Smooth muscle cell (in vitro differentiated cells): ENCODE results near the gene MICALL1. TPM values are rescaled to one million over a fixed set of nuclear protein-coding genes. Genes with fewer than 3 reads are reported as not detected.
"Not testable (repeated sequence)": the region's sequence is repeated elsewhere in the genome, so short reads cannot be mapped to it uniquely, and the experiment has no call there.

Experiments
- DNase-seq: peaks from one replicate; lab custom pipeline; 2025; ENCODE audit not compliant: unreplicated experiment; lab: John Stamatoyannopoulos, UW
- H2AFZ ChIP-seq: fragments of 200-600 bp; sonication (generic); 2 replicates; pipeline ENCODE4 v1.6.0; 2016; ENCODE audit warnings: antibody characterized with exemption, low read depth, mild to moderate bottlenecking
- H3F3A ChIP-seq: fragments of 200-600 bp; sonication (generic); 2 replicates; pipeline ENCODE4 v1.6.0; 2017; ENCODE audit warnings: antibody characterized with exemption, low read depth
- H3K27ac ChIP-seq: fragments of 200-600 bp; sonication (generic); 2 replicates; pipeline ENCODE4 v1.5.1; 2016; ENCODE audit warnings: low read depth, mild to moderate bottlenecking
- H3K27me3 ChIP-seq: fragments of 200-600 bp; sonication (generic); 2 replicates; pipeline ENCODE4 v1.6.1; 2016; ENCODE audit warnings: low read depth, mild to moderate bottlenecking
- H3K36me3 ChIP-seq: fragments of 200-600 bp; sonication (generic); 2 replicates; pipeline ENCODE4 v1.5.1; 2016; ENCODE audit warnings: low read depth
- H3K4me1 ChIP-seq: fragments of 200-600 bp; sonication (generic); 2 replicates; pipeline ENCODE4 v1.5.1; 2016; ENCODE audit warnings: low read depth
- H3K4me2 ChIP-seq: fragments of 200-600 bp; sonication (generic); 2 replicates; pipeline ENCODE4 v1.6.0; 2016; ENCODE audit warnings: mild to moderate bottlenecking
- H3K4me3 ChIP-seq: fragments of 200-600 bp; sonication (generic); 2 replicates; pipeline ENCODE4 v1.5.1; 2016; ENCODE audit warnings: mild to moderate bottlenecking
- H3K79me2 ChIP-seq: fragments of 200-600 bp; sonication (generic); 2 replicates; pipeline ENCODE4 v1.6.0; 2016; ENCODE audit warnings: low read depth, mild to moderate bottlenecking
- H3K9ac ChIP-seq: fragments of 200-600 bp; sonication (generic); 2 replicates; pipeline ENCODE4 v1.6.0; 2016; ENCODE audit warnings: low read depth
- H3K9me3 ChIP-seq: fragments of 200-600 bp; sonication (generic); replicated peaks from 2 replicates; pipeline ENCODE4 v1.5.1; 2016; ENCODE audit warnings: low read depth
- H4K20me1 ChIP-seq: fragments of 200-600 bp; sonication (generic); 2 replicates; pipeline ENCODE4 v1.6.0; 2016; ENCODE audit warnings: low read depth
- CTCF ChIP-seq: fragments of 200-600 bp; sonication (generic); IDR thresholded peaks from 2 replicates; pipeline ENCODE4 v1.5.1; 2017; ENCODE audit warnings: borderline replicate concordance, mild to moderate bottlenecking, antibody characterized with exemption; ENCODE audit not compliant: insufficient read depth, poor library complexity, severe bottlenecking
- WGBS: methylation state at CpG from one replicate; pipeline ENCODE4 v1.1.7; 2016; ENCODE audit warnings: low lambda C conversion rate; 5-methylcytosine and 5-hydroxymethylcytosine counted together
- polyA plus RNA-seq: library from polyadenylated mRNA; unstranded; fragments of >200 nt; fragmentation: Nextera tagmentation; extraction: Ambion mirVana; gene quantifications from 2 replicates; pipeline ENCODE4 v1.2.1, GENCODE V29; 2016
- total RNA-seq: library from RNA; depleted of rRNA; stranded (reverse); fragments of >200 nt; gene quantifications from 2 replicates; pipeline ENCODE4 v1.2.3, GENCODE V29; 2014

Gene MICALL1
- total and polyA plus RNA-seq, 2 experiments from 2014 or later, result 8.7 to 24.9 TPM

DNA sequence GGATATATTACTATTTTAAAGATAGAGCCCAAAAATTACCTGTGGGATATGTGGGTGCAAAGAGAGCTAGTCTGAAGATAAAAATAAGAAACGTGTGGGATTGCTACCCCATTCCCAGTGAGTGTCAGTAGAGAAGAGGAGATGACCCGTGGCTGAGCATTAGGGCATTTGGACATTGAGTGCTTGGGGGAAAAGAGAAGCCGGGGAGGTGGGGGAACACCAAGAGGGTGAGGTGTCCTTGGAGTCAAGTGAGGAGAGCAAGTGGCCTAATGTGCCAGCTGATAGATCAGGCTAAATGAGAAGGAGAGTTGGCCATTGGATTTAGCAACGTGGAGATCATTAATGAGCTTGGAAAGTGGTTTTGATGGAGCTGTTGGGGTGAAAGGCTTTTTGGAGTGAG is 48.6 kb downstream of the MICALL1 start:
- DNase-seq, result no peak
- Histone ChIP-seq H3K9me3 (no peaks in the 10 kb centered on the region), H3K27ac (no peak overlapping the region), H3K9ac (peak overlapping the region; percentile 92), H3K36me3 (no peaks in the 10 kb centered on the region), H3K79me2 (peaks cover 24% of the 10 kb centered on the region), H3K27me3 (no peaks in the 10 kb centered on the region), H2AFZ (no peak overlapping the region), H4K20me1 (no peaks in the 10 kb centered on the region), H3K4me2 (peak overlapping the region; percentile 98), H3K4me1 (peaks cover 9% of the 10 kb centered on the region), H3K4me3 (peak overlapping the region; percentile 89), H3F3A (no peaks in the 10 kb centered on the region)
- TF ChIP-seq CTCF, result no peak
- WGBS, result 84% methylated on average over 4 of the region's 4 CpGs

DNA sequence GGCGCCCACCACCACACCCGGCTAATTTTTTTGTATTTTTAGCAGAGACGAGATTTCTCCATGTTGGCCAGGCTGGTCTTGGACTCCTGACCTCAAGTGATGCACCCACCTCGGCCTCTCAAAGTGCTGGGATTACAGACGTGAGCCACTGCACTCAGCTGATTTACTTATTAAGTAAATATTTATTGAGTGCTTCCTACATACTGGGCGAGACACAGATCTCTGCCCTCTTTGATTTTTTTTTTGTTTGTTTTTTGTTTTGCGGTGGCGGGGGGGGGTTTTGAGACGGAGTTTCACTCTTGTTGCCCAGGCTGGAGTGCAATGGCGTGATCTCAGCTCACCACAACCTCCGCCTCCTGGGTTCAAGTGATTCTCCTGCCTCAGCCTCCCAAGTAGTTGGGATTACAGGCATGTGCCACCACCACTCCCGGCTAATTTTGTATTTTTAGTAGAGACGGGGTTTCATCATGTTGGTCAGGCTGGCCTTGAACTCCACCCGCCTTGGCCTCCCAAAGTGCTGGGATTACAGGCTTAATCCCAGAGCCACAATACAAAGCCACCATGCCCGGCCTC is 49.8 kb downstream of the MICALL1 start:
- not testable (repeated sequence) for H3K4me2 ChIP-seq, H3K36me3 ChIP-seq, H3K9me3 ChIP-seq, H3F3A ChIP-seq, H3K9ac ChIP-seq, DNase-seq, H4K20me1 ChIP-seq, H3K4me1 ChIP-seq, H3K27me3 ChIP-seq, H3K27ac ChIP-seq, H3K4me3 ChIP-seq, H2AFZ ChIP-seq
- H3K79me2 ChIP-seq, result peaks cover 24% of the 10 kb centered on the region
- WGBS, result 91% methylated on average over 15 of the region's 15 CpGs

- peaks cover 9% of the 10 kb centered on the region for H3K4me1 ChIP-seq
- no peak overlapping the region for H2AFZ ChIP-seq
- no peak for TF ChIP-seq CTCF
- H3K9me3 ChIP-seq, result no peaks in the 10 kb centered on the region
- 83% methylated on average over 4 of the region's 4 CpGs for WGBS
- H3K36me3 ChIP-seq, result no peaks in the 10 kb centered on the region
- DNase-seq, result no peak
- no peaks in the 10 kb centered on the region for H4K20me1 ChIP-seq
- H3K9ac ChIP-seq, result no peak overlapping the region
- no peak overlapping the region for H3K27ac ChIP-seq
- no peaks in the 10 kb centered on the region for H3F3A ChIP-seq
- no peaks in the 10 kb centered on the region for H3K27me3 ChIP-seq
- H3K4me3 ChIP-seq, result no peak overlapping the region
- H3K4me2 ChIP-seq, result no peak overlapping the region
- H3K79me2 ChIP-seq, result peaks cover 24% of the 10 kb centered on the region
Measured at GRCh38 chr22:37957232-37957631, 51.1 kb downstream of the MICALL1 start.

GRCh38 chr22:37959231-37959825 is 53.2 kb downstream of the MICALL1 start:
- Histone ChIP-seq H3K27ac (no peak overlapping the region), H4K20me1 (no peaks in the 10 kb centered on the region), H2AFZ (no peak overlapping the region), H3K4me1 (peaks cover 5% of the 10 kb centered on the region), H3K36me3 (no peaks in the 10 kb centered on the region), H3K9ac (no peak overlapping the region), H3K4me2 (no peak overlapping the region), H3K27me3 (no peaks in the 10 kb centered on the region), H3F3A (peaks cover 3% of the 10 kb centered on the region), H3K79me2 (peaks cover 15% of the 10 kb centered on the region), H3K9me3 (no peaks in the 10 kb centered on the region), H3K4me3 (no peak overlapping the region)
- no peak for TF ChIP-seq CTCF
- DNase-seq, result no peak
- whole genome bisulfite sequencing, result 94% methylated on average over 14 of the region's 18 CpGs
